Measurements from ENCODE around the gene MDP1.

The MDP1 gene

DNA sequence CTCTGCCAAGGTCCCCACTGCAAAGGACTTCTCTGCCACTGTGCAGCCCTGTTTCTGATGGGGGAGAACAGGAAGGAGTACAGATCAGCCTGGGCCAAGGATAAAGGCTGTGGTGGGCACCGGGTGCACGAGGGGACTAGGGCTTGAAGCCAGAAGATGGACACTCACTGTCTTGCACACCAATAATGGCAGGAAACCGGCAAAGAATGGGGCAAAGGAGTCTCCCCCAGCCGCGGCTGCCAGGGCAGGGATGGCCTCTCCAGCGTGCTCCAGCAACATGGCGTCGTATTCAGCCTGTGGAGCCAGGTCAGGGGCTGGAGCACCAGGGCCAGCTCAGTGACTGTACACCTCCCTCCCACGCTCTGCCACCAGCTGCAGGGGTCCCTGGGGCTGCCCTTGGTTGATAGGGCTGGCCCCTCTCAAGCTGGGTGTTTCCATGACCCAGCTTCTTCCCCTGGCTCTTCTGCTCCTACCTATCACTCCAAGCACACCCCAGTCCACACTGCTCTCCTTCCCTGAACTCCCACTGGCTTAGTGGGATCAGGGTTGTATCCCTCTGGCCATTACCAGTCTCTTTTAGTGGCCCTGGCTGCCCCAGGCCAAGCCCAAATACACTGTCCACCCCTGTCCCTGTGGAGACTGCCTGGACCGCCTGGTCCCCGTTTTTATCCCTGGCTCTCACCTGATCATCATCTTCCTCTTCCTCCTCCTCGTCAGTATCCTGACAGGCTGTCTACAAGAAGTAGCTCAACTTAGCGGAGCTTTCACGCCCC is 33.6 kb downstream of the MDP1 start:
- in situ Hi-C loops (cut with MboI; ENCODE audit: low sequenced_read_pairs) = no loop called here

DNA sequence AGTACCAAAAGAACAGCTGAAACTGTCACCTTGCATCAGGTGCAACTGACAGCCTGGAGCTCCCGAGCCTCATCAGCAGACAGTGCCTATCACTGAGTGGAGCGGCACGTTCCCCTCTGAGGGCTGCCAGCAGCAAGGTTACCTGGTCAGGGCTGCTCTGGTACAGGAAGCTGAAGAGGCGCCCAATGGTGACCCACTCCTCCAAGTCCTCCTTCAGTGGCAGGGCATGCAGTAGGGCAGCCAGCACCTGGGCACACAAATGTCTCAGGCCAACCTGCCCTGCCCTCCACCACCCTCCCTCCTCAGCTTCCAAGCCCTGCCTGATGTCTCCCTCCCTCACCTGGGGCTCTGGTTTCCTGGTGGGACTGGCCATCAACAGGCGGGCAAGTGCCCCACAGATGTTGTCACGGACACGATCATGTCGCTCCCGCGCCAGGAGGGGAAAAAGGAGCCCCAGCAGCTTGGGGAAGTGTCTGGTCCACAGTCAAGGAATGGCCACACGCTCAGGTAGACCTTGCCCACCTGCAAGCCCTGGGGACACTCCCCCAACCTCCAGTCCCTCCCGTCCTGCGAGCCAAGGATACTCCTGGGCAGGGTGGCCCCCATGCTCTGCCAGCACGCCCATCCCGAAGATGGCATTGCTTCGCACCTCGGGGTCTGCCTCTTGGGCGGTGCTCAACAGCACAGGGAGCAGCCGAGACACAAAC is 34.3 kb downstream of the MDP1 start:
- in situ Hi-C loops (cut with MboI; ENCODE audit: low sequenced_read_pairs) = no loop called here

DNA sequence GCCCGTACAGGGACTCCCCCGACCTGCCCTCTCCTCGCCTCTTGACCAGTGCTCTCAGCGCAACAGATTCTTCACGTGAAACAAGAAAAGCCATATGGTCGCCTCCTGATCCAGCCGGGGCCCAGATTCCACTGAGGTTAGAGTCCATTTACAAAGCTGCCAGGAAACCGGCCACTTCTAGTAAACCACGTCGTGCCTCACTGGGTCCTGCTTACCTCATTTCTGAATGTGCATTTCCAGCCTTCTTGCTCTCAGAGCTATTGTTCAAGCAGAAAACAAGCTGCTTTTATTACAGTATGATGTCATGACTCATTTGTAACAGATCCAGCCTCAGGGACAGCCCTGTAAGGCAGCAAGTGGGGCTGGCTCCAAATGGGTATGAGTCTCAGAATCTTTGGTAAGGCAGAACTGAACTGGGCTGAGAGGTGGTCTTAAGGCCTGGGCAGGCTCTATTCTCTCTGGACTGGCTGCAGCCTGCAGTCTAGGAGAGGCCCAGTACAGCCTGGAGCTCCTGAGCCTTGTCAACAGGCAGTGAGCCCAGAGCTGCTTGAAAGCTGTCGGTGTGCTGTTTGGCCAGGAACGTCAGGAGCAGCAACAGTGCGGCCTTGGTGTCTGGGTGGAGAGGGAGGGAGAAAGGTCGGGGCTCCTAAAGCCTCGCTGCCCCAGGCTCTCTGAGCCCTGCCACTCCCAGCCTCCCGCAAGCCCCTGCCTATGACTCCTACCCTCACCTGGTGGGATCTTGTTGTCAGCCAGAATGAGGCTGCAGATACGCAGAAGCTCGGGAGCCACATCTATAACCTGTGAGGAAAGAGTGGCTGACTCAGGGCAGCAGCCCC is 35.7 kb downstream of the MDP1 start:
- in situ Hi-C loops (cut with MboI; ENCODE audit: low sequenced_read_pairs) = no loop called here

DNA sequence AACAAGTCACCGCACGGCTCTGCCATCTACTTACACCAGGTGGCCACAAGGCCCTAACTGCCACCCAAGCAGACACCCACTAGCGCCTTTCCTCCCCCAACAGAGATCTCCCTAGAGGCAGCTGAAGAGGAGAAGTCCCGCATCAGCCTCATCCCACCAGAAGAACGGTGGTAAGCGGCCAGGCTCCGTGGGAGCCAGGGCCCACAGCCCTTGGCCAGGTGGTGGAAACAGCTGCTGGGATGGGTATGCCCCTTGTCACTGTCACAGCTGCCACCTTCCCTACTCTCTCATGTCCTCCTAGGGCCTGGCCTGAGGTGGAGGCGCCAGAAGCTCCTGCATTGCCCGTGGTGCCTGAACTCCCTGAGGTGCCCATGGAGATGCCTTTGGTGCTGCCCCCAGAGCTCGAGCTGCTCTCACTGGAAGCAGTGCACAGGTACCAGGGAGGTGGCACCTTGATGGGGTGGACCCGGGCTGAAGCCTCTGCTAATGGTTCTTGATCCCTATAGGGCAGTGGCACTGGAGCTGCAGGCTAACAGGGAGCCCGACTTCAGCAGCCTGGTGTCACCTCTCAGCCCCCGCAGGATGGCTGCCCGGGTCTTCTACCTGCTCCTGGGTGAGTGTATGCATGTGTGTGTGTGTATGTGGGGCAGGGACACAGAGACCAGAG is 36.4 kb downstream of the MDP1 start:
- in situ Hi-C loops (cut with MboI; ENCODE audit: low sequenced_read_pairs) = no loop called here

DNA sequence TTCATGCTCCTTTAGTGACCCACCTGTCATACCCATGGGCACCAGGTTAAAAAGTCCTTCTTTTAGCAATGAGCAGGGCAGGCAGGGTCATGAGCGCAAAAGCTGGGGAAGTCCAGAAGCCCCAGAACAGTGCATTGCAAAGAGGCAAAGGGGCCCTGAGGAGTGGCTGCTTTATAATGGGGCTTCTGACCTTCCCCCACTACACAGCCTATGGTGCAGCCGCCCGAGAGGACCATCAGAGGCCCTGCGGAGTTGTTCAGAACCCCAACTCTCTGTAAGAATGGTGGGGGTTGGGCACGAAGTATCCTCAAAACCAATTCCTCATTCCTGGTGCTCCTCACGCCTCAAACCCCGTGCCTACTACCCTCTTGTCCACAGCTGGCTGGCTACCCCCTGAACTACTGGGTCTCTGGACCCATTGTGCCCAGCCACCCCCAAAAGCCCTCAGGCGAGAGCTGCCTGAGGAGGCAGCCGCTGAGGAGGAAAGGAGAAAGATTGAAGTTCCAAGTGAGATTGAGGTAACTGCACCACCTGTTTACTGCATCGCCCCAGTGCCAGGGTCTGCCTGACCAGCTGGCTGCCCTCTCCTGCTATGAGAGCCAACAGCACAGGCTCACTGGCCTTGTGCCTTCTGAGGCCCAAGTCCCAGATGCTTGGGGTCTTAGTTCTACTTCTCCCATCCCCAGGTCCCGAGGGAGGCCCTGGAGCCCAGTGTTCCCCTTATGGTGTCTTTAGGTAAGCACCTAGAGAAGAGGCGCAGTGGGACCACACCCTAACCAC is 37.3 kb downstream of the MDP1 start:
- in situ Hi-C loops (cut with MboI; ENCODE audit: low sequenced_read_pairs) = no loop called here

DNA sequence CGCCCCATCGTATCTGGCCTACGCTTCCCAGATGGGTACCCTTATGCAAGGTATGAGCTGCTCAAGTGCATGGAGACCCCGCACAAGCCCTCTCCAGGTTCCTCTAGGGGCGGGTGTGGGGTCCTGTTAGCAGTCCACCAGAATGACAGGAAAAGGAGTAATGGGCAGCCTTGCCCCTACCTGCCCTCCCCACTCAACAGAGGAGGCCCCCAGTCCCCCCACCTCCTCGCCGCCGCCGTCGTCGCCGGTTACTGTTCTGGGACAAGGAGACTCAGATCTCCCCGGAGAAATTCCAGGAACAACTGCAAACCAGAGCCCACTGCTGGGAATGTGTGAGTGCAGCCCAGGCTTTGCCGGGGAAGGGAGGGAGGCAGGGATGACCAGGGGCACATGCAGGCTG is 38.0 kb downstream of the MDP1 start:
- in situ Hi-C loops (cut with MboI; ENCODE audit: low sequenced_read_pairs) = no loop called here

DNA sequence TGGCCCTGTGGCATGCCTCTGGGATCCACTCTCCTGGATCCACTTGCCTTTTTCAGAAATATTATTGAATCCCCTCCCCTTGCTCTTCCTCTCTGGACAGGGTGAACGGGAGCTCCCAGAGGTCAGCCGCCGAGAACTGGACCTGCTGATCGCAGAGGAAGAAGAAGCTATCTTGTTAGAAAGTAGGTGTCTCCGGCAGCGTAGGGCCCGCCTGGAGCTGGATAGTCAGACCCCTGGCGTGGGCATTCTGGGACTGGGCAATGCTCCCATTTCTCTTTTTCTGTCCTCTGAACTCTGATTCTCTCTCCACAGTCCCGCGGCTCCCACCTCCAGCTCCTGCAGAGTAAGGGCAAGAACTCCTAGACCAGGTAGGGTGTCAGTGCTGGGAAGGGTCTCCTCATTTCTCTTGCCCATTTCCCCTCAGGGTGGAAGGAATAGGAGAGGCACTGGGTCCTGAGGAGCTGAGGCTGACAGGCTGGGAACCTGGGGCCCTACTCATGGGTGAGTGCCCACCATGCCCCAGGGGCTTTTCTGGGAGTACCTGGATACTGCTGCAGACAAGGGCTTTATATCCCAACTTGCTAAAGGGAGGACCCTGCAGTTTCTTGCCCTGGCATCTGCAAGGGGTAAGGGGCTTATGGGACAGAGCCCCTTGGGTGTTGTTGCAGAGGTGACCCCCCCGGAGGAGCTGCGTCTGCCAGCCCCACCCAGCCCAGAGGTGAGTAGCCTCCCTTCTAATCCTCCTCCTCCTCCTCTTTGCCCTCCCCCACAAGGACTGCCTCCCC is 38.6 kb downstream of the MDP1 start:
- in situ Hi-C loops (cut with MboI; ENCODE audit: low sequenced_read_pairs) = no loop called here

DNA sequence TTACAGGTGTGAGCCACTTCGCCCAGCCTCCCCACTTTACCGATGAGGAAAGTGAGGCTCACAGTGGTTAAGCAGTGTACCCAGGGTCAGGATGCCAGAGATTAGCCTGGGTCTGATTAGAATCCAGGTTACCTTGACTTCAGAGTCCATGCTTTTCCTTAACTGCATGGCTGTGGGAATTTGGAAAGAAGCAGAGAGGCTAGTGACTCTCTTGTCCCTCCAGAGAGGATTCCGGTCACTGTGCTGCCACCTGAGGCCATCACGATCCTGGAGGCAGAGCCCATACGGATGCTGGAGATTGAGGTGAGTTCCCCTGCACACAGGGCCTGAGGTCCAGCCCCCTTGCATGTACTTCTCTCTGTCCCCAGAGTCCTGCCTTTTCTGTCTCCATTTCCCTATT is 39.3 kb downstream of the MDP1 start:
- in situ Hi-C loops (cut with MboI; ENCODE audit: low sequenced_read_pairs) = no loop called here

DNA sequence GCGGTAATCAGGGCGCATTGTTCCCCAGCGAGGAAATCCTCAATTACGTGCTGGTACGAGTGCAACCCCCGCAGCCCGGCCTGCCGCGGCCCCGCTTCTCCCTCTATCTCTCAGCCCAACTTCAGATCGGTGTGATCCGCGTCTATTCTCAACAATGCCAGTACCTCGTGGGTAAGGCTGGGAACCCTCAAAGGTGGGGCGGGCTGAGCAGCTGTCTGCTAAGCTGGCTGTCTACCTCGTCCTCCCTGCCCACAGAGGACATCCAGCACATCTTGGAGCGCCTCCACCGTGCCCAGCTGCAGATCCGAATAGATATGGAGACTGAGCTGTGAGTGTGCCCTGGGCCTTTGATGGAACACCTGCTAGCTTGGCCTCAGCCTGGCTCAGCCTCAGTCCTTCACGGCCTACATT is 43.0 kb downstream of the MDP1 start:
- in situ Hi-C loops (cut with MboI; ENCODE audit: low sequenced_read_pairs) = no loop called here

DNA sequence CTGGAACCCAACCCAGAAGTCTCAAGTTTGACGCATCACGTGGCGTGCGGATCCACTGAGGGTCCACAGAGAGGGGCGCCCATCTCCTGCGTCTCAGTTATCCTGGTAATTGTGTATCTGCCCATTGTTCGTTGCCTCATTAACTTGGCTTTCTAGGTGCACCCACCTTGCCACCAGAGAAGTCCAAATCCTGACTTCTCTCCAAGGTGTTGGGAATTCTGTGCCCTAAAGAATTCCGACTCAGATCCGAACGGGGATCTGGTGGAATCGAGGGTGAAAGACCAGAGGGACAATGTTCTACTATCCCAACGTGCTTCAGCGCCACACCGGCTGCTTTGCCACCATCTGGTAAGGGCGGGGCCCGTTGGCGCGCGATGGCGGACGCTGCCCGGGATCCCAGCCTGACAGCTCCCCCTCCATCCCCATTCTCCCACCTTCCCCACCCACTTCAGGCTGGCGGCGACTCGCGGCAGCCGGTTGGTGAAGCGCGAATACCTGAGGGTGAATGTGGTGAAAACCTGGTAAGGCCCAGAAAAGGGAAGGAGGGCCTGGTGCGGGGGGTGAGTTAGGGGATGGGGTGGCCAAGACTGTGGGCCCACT is 43.5 kb downstream of the MDP1 start:
- in situ Hi-C loops (cut with MboI; ENCODE audit: low sequenced_read_pairs) = no loop called here

DNA sequence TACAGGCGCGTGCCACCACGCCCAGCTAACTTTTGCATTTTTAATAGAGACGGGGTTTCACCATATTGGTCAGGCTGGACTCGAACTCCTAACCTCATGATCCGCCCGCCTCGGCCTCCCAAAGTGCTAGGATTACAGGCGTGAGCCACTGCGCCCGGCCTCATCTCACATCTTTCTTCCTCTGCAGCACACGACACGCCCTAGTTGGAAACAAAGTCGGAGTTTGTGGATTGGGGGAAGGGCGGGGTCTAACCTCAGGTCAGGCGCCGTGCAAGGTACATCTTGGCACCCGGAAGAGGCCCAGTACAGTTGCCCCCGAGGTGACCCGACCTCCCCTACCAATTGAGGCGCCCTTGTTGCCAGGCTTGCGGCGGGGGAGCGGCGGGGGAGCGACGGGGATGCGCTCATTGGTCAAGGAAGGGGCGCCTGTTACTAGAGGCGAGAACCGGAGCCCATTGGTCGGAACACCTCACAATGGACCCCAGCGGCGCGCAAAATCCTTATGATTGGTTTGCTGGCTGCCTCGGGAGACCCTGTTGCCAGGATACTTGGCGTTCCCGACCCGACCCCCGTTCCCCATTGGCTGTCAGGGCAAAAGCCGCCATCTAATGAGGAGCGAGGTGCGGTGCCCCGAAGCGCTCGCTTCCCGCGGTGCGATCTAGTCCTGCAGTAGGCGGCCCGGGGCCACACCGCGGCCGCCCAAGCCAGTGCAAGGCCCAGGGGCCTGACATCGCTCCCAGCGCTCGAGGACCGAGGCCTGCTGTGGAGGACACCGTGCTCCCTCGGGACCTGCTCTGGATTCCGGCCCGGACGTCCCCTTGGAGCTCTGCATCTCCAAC is 44.2 kb downstream of the MDP1 start, which contains the start of gene REC8:
Gene REC8, plus strand, starts transcription at position 659 of the 839 bp plus-strand sequence. CDS start 473 bp downstream, outside the sequence.
- in situ Hi-C loops (cut with MboI; ENCODE audit: low sequenced_read_pairs) = no loop called here

DNA sequence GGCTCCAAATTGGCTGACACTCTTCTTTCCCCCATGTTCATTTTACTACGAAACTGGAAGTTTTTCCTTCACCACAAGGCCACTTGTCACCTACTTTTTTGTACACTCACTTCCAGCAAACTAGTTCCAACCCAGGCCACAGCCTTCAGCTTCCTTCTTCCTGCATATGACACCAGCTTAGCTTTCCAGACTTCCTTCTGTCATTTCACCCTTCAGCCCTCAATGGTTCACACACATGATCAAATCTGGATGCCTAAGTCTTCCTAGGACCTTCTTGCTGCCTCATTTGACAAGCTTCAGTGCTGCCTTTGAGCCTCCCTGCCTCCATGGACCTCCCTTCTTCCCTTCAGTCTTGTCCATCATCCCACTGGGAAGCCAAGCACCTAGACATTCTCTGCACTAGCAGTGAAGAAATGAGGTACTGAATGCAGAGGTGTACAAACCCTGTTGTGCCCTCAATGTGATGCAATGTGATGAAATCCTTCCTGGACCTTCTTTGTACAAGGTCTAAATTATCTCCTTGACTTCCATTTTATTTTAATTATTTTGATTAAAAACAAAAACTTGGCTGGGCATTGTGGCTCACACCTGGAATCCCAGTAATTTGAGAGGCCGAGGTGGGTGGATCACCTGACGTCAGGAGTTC is 48.3 kb downstream of the MDP1 start:
- in situ Hi-C loops (cut with MboI; ENCODE audit: low sequenced_read_pairs) = no loop called here

DNA sequence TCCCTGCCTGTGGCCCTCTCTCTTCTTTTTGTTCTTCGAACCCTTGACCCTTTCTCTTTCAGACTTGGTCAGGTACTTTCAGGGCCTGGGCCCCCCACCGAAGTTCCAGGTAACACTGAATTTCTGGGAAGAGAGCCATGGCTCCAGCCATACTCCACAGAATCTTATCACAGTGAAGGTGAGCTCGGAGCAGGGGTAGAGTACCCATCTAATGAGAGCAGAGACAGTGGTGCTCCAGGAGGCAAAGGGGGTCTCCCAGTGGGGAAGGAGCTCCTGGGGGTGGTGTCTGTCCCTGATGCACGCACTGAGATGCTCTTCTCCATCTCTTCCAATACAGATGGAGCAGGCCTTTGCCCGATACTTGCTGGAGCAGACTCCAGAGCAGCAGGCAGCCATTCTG is 50.1 kb downstream of the MDP1 start:
- in situ Hi-C loops (cut with MboI; ENCODE audit: low sequenced_read_pairs) = no loop called here

DNA sequence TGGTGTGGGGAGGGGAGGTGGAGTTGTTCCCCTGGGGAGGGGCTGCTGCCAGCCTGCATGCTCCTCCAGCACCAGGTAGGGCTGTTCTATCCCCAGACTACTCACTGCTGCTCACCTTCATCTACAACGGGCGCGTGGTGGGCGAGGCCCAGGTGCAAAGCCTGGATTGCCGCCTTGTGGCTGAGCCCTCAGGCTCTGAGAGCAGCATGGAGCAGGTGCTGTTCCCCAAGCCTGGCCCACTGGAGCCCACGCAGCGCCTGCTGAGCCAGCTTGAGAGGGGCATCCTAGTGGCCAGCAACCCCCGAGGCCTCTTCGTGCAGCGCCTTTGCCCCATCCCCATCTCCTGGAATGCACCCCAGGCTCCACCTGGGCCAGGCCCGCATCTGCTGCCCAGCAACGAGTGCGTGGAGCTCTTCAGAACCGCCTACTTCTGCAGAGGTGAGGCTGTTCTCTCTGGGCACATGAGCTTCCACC is 51.3 kb downstream of the MDP1 start:
- in situ Hi-C loops (cut with MboI; ENCODE audit: low sequenced_read_pairs) = no loop called here

Data from HL-60/S4 (cell line).